Activated CD8-positive, alpha-beta memory T cell treated with anti-CD3 and anti-CD28 coated beads, Interleukin-2, amount 10 ng/mL, durations not matched to agents 7 days and 5 days (primary cell): Measurements from ENCODE around the gene CRAMP1. TPM values are rescaled to one million over a fixed set of nuclear protein-coding genes. Genes with fewer than 3 reads are reported as not detected.

Source experiments
- ATAC-seq: fragments of 150-1000 bp; cut with Tn5 transposase; one replicate; pipeline ENCODE4 v1.10.0; 2021; ENCODE audit warnings: moderate library complexity
- CTCF ChIA-PET: fragments of 350-600 bp; sonication (Branson Sonifier 250); formaldehyde crosslinking; loops from one replicate; lab custom pipeline; 2021; ENCODE audit warnings: antibody characterized with exemption; lab: Charles Lee
- DNase-seq: peaks from one replicate; pipeline ENCODE4 v3.0.0-alpha.2; 2020
- H3K27ac Mint-ChIP-seq: one replicate; pipeline ENCODE4 v1.8.0; 2021; ENCODE audit warnings: mild to moderate bottlenecking, mixed read lengths
- H3K27me3 Mint-ChIP-seq: one replicate; pipeline ENCODE4 v1.8.0; 2021; ENCODE audit warnings: mixed read lengths
- H3K36me3 Mint-ChIP-seq: one replicate; pipeline ENCODE4 v1.8.0; 2021; ENCODE audit warnings: mild to moderate bottlenecking, mixed read lengths
- H3K4me1 Mint-ChIP-seq: one replicate; pipeline ENCODE4 v1.8.0; 2021; ENCODE audit warnings: mixed read lengths
- H3K4me3 Mint-ChIP-seq: one replicate; pipeline ENCODE4 v1.8.0; 2021; ENCODE audit warnings: mild to moderate bottlenecking, moderate library complexity, mixed read lengths
- H3K9me3 Mint-ChIP-seq: one replicate; pipeline ENCODE4 v1.8.0; 2022; ENCODE audit warnings: low read depth, mixed read lengths
- total RNA-seq, 2 experiments: library from RNA; stranded (reverse); gene quantifications; one replicate each; pipeline ENCODE4 v1.2.3, GENCODE V29; 2021

CRAMP1 gene
- total RNA-seq, 2 experiments from 2014 or later, result 26.8 to 31.1 TPM

DNA sequence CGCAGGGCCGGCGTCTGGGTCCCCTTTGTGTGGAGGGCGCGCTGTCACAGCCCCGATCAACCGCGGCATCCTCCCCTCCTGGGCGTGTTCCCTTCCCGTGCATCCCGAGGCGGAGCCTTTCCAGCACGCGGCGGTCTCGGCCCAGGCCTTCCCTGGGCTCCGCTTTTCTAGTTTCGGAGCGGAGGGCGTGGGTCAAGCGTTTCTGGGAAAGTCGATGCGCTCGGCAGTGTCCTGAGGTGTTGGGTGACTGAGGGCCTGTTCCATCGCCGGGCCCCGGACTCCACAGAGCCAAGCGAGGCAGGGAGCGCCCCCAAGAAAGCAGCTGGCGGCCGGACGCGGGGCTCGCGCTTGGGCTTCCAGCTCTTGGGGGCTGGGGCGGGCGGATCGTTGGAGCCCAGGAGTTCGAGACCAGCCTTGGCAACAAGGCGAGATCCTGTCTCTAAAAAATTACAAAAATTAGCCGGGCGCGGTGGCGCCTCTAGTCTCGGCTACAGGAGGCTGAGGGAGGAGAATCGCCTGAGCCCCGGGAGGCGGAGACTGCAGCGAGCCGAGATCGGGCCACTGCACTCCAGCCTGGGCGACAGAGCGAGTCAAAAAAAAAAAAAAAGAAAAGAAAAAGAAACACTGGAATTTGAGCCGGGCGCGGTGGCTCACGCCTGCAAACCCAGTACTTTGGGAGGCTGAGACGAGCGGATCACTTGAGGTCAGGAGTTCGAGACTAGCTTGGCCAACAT is 1.1 kb upstream of the CRAMP1 start:
- peak overlapping the region; percentile 100 for H3K27ac Mint-ChIP-seq
- ATAC-seq, result no peak
- CTCF ChIA-PET, result interaction anchor here (0.6 to 2.2 kb wide), 6 partner anchors 95 to 530 kb away, joined by 3 to 22 read pairs (median 4); partner anchors contain the start of genes EME2, MAPK8IP3 and MRPS34
- peaks cover 38% of the 10 kb centered on the region for H3K4me1 Mint-ChIP-seq
- no peaks in the 10 kb centered on the region for H3K9me3 Mint-ChIP-seq
- no peak for DNase-seq
- H3K27me3 Mint-ChIP-seq, result no peaks in the 10 kb centered on the region
- H3K36me3 Mint-ChIP-seq, result peaks cover 9% of the 10 kb centered on the region
- H3K4me3 Mint-ChIP-seq, result peak overlapping the region; percentile 83

GRCh38 chr16:1613211-1613622 is 1.1 kb downstream of the CRAMP1 start:
- DNase-seq, result peak; percentile 46
- ATAC-seq, result no peak
- peaks cover 40% of the 10 kb centered on the region for H3K4me1 Mint-ChIP-seq
- H3K4me3 Mint-ChIP-seq, result peak overlapping the region; percentile 85
- no peaks in the 10 kb centered on the region for H3K27me3 Mint-ChIP-seq
- H3K36me3 Mint-ChIP-seq, result peaks cover 21% of the 10 kb centered on the region
- CTCF ChIA-PET, result interaction anchor here (3.0 kb wide), 1 partner anchor 93 kb away, joined by 9 read pairs; the partner anchor contains the start of gene MAPK8IP3
- peak overlapping the region; percentile 72 for H3K27ac Mint-ChIP-seq
- H3K9me3 Mint-ChIP-seq, result no peaks in the 10 kb centered on the region

GRCh38 chr16:1613728-1614455 is 1.7 kb downstream of the CRAMP1 start:
- H3K27ac Mint-ChIP-seq, result peak overlapping the region; percentile 72

GRCh38 chr16:1614456-1615102 is 2.4 kb downstream of the CRAMP1 start:
- Mint-ChIP-seq H3K9me3 (no peaks in the 10 kb centered on the region), H3K27ac (peak overlapping the region; percentile 49), H3K4me1 (peaks cover 42% of the 10 kb centered on the region), H3K27me3 (no peaks in the 10 kb centered on the region), H3K4me3 (peak overlapping the region; percentile 71), H3K36me3 (peaks cover 24% of the 10 kb centered on the region)
- DNase-seq, result peak; percentile 48
- ATAC-seq, result no peak
- CTCF ChIA-PET, result interaction anchor here (3.0 kb wide), 1 partner anchor 91 kb away, joined by 9 read pairs; the partner anchor contains the start of gene MAPK8IP3

More at GRCh38 chr16:1613728-1614455, 1.7 kb downstream of the CRAMP1 start:
- ATAC-seq (no peak), DNase-seq (peak; percentile 48)
- peaks cover 23% of the 10 kb centered on the region for H3K36me3 Mint-ChIP-seq
- H3K27me3 Mint-ChIP-seq, result no peaks in the 10 kb centered on the region
- H3K9me3 Mint-ChIP-seq, result no peaks in the 10 kb centered on the region
- peak overlapping the region; percentile 85 for H3K4me3 Mint-ChIP-seq
- H3K4me1 Mint-ChIP-seq, result peaks cover 41% of the 10 kb centered on the region
- CTCF ChIA-PET, result interaction anchor here (3.0 kb wide), 1 partner anchor 92 kb away, joined by 9 read pairs; the partner anchor contains the start of gene MAPK8IP3

GRCh38 chr16:1615761-1616160 is 3.6 kb downstream of the CRAMP1 start:
- Mint-ChIP-seq H3K4me1 (peaks cover 46% of the 10 kb centered on the region), H3K4me3 (peak overlapping the region; percentile 62), H3K36me3 (peaks cover 32% of the 10 kb centered on the region), H3K9me3 (no peaks in the 10 kb centered on the region), H3K27me3 (no peaks in the 10 kb centered on the region), H3K27ac (no peak overlapping the region)
- no peak for ATAC-seq
- DNase-seq, result no peak
- CTCF ChIA-PET, result interaction anchor here (3.0 kb wide), 1 partner anchor 90 kb away, joined by 9 read pairs; the partner anchor contains the start of gene MAPK8IP3

DNA sequence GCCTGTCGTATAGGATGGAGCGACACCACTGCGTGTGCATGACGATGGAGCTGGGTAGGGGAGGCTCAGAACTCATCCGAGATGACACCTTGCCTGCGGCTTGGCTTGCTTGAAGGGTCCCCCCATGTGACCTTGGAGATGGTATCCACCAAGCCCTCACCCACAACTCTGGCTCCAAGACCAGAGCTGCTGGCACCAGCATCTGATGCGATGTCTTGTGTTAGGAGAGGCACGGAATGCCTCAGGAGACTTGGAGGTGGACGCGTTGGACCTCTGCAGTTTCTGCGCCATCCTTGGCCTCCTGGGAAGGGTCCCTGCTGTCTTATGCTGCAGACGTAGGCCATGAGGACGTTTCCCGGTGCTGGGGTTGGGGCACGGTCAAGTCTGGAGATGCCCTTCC is 7.8 kb downstream of the CRAMP1 start:
- CTCF ChIA-PET, result no interaction called here
- H3K36me3 Mint-ChIP-seq, result peaks cover 38% of the 10 kb centered on the region
- ATAC-seq (no peak), DNase-seq (peak; percentile 42)
- H3K9me3 Mint-ChIP-seq, result no peaks in the 10 kb centered on the region
- H3K4me3 Mint-ChIP-seq, result no peak overlapping the region
- no peak overlapping the region for H3K27ac Mint-ChIP-seq
- no peaks in the 10 kb centered on the region for H3K27me3 Mint-ChIP-seq
- peaks cover 36% of the 10 kb centered on the region for H3K4me1 Mint-ChIP-seq

DNA sequence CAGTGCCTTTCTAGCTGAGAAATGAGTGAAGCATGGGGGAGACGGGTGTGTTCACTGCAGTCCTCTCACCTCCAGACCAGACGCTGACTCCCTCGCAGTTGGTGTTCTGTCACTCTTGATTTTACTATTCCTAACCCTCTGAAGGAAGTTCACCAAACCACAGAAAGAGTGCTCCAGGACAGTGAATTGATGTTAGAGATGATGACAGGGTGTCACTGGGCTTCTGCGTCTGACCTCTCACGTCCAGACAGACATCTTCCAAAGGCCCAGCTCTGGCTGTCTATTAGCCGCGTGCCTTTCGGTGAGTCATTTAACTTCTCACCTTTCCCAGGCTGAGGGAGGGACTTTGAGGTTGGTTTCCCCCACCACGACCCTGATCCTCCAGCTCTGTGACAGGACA is 8.2 kb downstream of the CRAMP1 start:
- peaks cover 34% of the 10 kb centered on the region for H3K36me3 Mint-ChIP-seq

GRCh38 chr16:1621851-1622250 is 9.7 kb downstream of the CRAMP1 start:
- DNase-seq, result no peak
- Mint-ChIP-seq H3K27me3 (no peaks in the 10 kb centered on the region), H3K4me1 (peaks cover 29% of the 10 kb centered on the region), H3K27ac (no peak overlapping the region), H3K36me3 (peaks cover 30% of the 10 kb centered on the region), H3K9me3 (no peaks in the 10 kb centered on the region), H3K4me3 (no peak overlapping the region)
- CTCF ChIA-PET, result no interaction called here
- no peak for ATAC-seq

More for the DNA sequence above, 8.2 kb downstream of the CRAMP1 start:
- peaks cover 32% of the 10 kb centered on the region for H3K4me1 Mint-ChIP-seq
- ATAC-seq, result peak; percentile 80
- peak; percentile 54 for DNase-seq
- H3K4me3 Mint-ChIP-seq, result no peak overlapping the region
- H3K27me3 Mint-ChIP-seq, result no peaks in the 10 kb centered on the region
- H3K9me3 Mint-ChIP-seq, result no peaks in the 10 kb centered on the region
- CTCF ChIA-PET, result no interaction called here
- no peak overlapping the region for H3K27ac Mint-ChIP-seq

DNA sequence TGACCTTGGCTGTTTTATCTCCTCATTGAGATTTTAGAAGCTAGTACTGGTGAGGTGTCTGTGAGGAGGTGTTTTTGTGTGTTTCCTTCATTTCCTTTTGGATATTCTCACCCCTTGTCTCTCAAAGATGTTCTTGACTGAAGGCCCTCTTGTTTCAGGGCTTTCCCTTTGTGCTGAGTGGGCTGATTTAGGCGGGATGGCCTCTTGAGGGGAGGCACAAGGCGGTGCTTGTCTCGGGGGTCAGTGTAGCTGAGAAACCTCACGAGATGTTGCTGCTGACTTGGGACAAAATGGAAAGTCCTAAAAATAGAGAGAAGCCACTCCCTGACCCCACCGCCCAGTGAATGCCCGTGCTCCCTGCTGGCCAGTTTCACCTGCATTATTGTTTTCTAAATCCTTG is 14.2 kb downstream of the CRAMP1 start:
- no peaks in the 10 kb centered on the region for H3K27me3 Mint-ChIP-seq
- no peak for ATAC-seq
- peaks cover 10% of the 10 kb centered on the region for H3K36me3 Mint-ChIP-seq
- DNase-seq, result no peak
- H3K9me3 Mint-ChIP-seq, result no peaks in the 10 kb centered on the region
- H3K4me3 Mint-ChIP-seq, result no peak overlapping the region
- peaks cover 3% of the 10 kb centered on the region for H3K4me1 Mint-ChIP-seq
- no peak overlapping the region for H3K27ac Mint-ChIP-seq
- CTCF ChIA-PET, result no interaction called here

DNA sequence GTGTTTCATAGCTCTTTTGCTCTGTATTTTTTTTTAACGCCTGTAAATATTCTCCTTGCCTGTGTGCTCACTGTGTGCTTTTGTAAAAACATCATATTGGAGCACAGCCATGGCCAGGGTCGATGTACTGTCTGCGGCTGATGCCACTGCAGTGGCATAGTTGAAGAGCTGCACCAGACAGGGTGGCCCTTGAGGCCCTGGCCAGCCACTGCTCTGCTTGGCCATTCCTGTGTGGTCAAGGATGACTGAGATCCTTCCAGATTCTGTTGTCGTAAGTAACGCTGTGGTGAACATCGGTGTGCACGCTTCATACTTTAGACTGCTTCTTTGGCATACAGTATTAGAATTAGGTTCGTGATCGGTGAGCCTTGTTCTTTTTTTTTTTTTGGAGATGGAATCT is 14.6 kb downstream of the CRAMP1 start:
- DNase-seq, result no peak
- Mint-ChIP-seq H3K27me3 (no peaks in the 10 kb centered on the region), H3K4me3 (no peak overlapping the region), H3K27ac (no peak overlapping the region), H3K36me3 (peaks cover 10% of the 10 kb centered on the region), H3K9me3 (no peaks in the 10 kb centered on the region), H3K4me1 (peaks cover 2% of the 10 kb centered on the region)
- ATAC-seq, result no peak
- CTCF ChIA-PET, result no interaction called here

GRCh38 chr16:1630450-1631213 is 18.5 kb downstream of the CRAMP1 start:
- CTCF ChIA-PET, result interaction anchor here (1.6 kb wide), 1 partner anchor 75 kb away, joined by 3 read pairs; the partner anchor contains the start of gene MAPK8IP3
- ATAC-seq (no peak), DNase-seq (no peak)
- H3K4me1 Mint-ChIP-seq, result peaks cover 6% of the 10 kb centered on the region
- peaks cover 23% of the 10 kb centered on the region for H3K36me3 Mint-ChIP-seq
- H3K27me3 Mint-ChIP-seq, result no peaks in the 10 kb centered on the region
- no peak overlapping the region for H3K4me3 Mint-ChIP-seq
- H3K9me3 Mint-ChIP-seq, result no peaks in the 10 kb centered on the region
- no peak overlapping the region for H3K27ac Mint-ChIP-seq

GRCh38 chr16:1631230-1631629 is 19.1 kb downstream of the CRAMP1 start:
- ATAC-seq (no peak), DNase-seq (no peak)
- Mint-ChIP-seq H3K4me1 (peaks cover 6% of the 10 kb centered on the region), H3K36me3 (peaks cover 23% of the 10 kb centered on the region), H3K4me3 (no peak overlapping the region), H3K9me3 (no peaks in the 10 kb centered on the region), H3K27ac (no peak overlapping the region), H3K27me3 (no peaks in the 10 kb centered on the region)
- CTCF ChIA-PET, result interaction anchor here (1.6 kb wide), 1 partner anchor 74 kb away, joined by 3 read pairs; the partner anchor contains the start of gene MAPK8IP3
